Activated CD8-positive, alpha-beta T cell treated with anti-CD3 and anti-CD28 coated beads for 36 hours (primary cell): Measurements from ENCODE around the gene LRRC7. TPM values are rescaled to one million over a fixed set of nuclear protein-coding genes. Genes with fewer than 3 reads are reported as not detected.

Experiments used
- ATAC-seq: fragments of 200-7000 bp; cut with Tn5 transposase; one replicate; pipeline ENCODE4 v1.10.0; 2021; ENCODE audit warnings: mild to moderate bottlenecking, moderate library complexity
- CTCF ChIA-PET: fragments of 350-600 bp; sonication (Branson Sonifier 250); formaldehyde crosslinking; loops from one replicate; lab custom pipeline; 2021; ENCODE audit warnings: antibody characterized with exemption; lab: Charles Lee
- POLR2A ChIA-PET: fragments of 350-600 bp; sonication (Branson Sonifier 250); formaldehyde crosslinking; loops from one replicate; lab custom pipeline; 2021; ENCODE audit warnings: antibody characterized with exemption; lab: Charles Lee
- DNase-seq: peaks from one replicate; pipeline ENCODE4 v3.0.0-alpha.2; 2020
- H3K27ac Mint-ChIP-seq: one replicate; pipeline ENCODE4 v1.8.0; 2021; ENCODE audit warnings: mild to moderate bottlenecking, mixed read lengths
- H3K27me3 Mint-ChIP-seq: one replicate; pipeline ENCODE4 v1.8.0; 2021; ENCODE audit warnings: mixed read lengths
- H3K36me3 Mint-ChIP-seq: one replicate; pipeline ENCODE4 v1.8.0; 2021; ENCODE audit warnings: low read depth, mixed read lengths
- H3K4me1 Mint-ChIP-seq: one replicate; pipeline ENCODE4 v1.8.0; 2021; ENCODE audit warnings: low read depth, mixed read lengths
- H3K4me3 Mint-ChIP-seq: one replicate; pipeline ENCODE4 v1.8.0; 2021; ENCODE audit warnings: mild to moderate bottlenecking, moderate library complexity, mixed read lengths
- H3K9me3 Mint-ChIP-seq: one replicate; pipeline ENCODE4 v1.8.0; 2021; ENCODE audit warnings: mixed read lengths
- intact Hi-C: fragments of 100-400 bp; cut with micrococcal nuclease; formaldehyde crosslinking; loops from one replicate; pipeline ENCODE4 v1.10.0; 2022
- total RNA-seq, 2 experiments: library from RNA; stranded (reverse); gene quantifications; one replicate each; pipeline ENCODE4 v1.2.3, GENCODE V29; 2021
- TF ChIP-seq, protein P1 (sequence below): fragments of 200-600 bp; IDR thresholded peaks from one replicate; pipeline ENCODE4 v1.8.0; 2022; ENCODE audit warnings: antibody characterized with exemption, mild to moderate bottlenecking

The LRRC7 gene
- total RNA-seq, 2 experiments from 2014 or later, result 0.27 to 0.29 TPM

DNA sequence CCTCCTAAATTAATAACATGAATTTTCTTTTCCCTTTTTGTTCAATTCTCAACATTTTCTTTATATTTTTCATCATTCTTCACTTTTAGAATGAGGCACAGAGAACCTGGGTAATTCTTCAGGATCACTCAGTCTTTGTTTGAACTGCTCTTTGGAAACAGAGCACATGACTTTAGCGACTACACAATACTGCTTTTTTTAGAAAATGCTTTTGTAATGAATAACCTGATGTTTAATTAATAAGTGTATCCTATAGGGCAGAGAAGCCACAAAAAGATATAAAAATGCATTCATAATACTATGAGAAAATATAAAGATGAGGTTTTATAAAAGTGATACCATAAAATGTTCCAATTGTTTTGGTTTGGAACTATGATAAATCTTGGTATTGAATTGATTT, 77.8 kb downstream of the LRRC7 start:
- Mint-ChIP-seq H3K4me3 (no peak overlapping the region), H3K27ac (no peak overlapping the region), H3K27me3 (no peaks in the 10 kb centered on the region), H3K36me3 (no peaks in the 10 kb centered on the region), H3K4me1 (no peaks in the 10 kb centered on the region), H3K9me3 (no peaks in the 10 kb centered on the region)
- ChIA-PET CTCF (no interaction called here), POLR2A (no interaction called here)
- intact Hi-C loops, result no loop called here
- no peak for DNase-seq
- TF ChIP-seq, protein P1, sequence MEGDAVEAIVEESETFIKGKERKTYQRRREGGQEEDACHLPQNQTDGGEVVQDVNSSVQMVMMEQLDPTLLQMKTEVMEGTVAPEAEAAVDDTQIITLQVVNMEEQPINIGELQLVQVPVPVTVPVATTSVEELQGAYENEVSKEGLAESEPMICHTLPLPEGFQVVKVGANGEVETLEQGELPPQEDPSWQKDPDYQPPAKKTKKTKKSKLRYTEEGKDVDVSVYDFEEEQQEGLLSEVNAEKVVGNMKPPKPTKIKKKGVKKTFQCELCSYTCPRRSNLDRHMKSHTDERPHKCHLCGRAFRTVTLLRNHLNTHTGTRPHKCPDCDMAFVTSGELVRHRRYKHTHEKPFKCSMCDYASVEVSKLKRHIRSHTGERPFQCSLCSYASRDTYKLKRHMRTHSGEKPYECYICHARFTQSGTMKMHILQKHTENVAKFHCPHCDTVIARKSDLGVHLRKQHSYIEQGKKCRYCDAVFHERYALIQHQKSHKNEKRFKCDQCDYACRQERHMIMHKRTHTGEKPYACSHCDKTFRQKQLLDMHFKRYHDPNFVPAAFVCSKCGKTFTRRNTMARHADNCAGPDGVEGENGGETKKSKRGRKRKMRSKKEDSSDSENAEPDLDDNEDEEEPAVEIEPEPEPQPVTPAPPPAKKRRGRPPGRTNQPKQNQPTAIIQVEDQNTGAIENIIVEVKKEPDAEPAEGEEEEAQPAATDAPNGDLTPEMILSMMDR, result no peak
- ATAC-seq, result no peak

DNA sequence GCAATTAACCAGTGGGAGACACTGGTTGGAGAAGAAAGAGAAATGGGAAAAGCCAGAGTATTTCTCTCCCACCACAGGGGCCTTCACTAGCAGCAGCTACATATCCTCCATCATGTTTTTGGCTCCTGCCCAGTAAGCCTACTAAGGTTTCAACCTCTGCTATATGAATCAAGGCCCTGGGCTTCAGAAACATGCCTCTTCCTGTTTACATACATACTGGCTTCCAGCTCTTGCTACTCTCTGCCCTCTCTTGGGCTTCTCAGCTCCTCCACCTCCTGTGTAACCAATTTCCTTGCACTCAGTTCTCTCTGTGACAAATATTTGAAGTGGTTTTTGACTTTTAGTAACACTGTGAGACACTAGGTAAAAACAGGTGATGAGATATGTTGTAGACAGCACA, 80.8 kb downstream of the LRRC7 start:
- no peak overlapping the region for H3K4me3 Mint-ChIP-seq
- TF ChIP-seq, protein P1, result no peak
- H3K4me1 Mint-ChIP-seq, result no peaks in the 10 kb centered on the region
- DNase-seq (peak; percentile 3), ATAC-seq (peak; percentile 70)
- no peaks in the 10 kb centered on the region for H3K9me3 Mint-ChIP-seq
- intact Hi-C loops, result no loop called here
- CTCF ChIA-PET, result interaction anchor here (0.9 kb wide), 1 partner anchor 10 kb away, joined by 3 read pairs; no protein-coding TSS in a partner anchor
- POLR2A ChIA-PET, result no interaction called here
- H3K36me3 Mint-ChIP-seq, result no peaks in the 10 kb centered on the region
- no peaks in the 10 kb centered on the region for H3K27me3 Mint-ChIP-seq
- H3K27ac Mint-ChIP-seq, result peak overlapping the region; percentile 3

DNA sequence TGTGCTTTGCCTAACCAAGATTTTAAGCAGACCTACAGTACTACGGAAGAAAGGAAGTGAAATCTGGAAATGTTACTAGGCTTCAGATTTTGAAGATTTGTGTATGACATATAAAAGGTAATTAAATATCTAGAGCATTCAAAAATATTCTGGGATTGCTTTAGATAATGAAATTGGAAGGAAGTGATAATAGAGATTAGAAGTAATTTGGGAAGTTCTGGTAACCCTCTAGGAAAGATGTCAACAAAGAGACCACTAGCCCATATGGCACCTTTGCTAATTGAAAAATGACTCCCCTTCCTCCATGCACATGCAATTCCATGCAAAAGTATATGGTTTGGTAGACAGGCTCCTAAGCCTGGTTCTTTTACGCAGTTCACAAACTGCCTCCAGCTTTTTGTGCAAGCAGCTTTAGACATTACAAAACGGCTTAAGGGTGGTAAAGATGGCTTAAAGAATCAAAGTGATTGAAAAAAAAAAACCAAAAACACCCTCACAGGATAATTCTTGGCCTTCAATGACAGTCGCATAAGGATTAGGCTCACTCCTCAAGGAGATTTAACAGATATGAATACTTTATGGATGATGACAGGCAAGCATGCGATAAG, 81.8 kb downstream of the LRRC7 start:
- Mint-ChIP-seq H3K4me1 (no peaks in the 10 kb centered on the region), H3K36me3 (no peaks in the 10 kb centered on the region), H3K4me3 (no peak overlapping the region), H3K27me3 (no peaks in the 10 kb centered on the region), H3K27ac (no peak overlapping the region), H3K9me3 (no peaks in the 10 kb centered on the region)
- POLR2A ChIA-PET, result no interaction called here
- CTCF ChIA-PET, result no interaction called here
- intact Hi-C loops, result no loop called here
- TF ChIP-seq, protein P1, result no peak
- ATAC-seq (no peak), DNase-seq (no peak)

DNA sequence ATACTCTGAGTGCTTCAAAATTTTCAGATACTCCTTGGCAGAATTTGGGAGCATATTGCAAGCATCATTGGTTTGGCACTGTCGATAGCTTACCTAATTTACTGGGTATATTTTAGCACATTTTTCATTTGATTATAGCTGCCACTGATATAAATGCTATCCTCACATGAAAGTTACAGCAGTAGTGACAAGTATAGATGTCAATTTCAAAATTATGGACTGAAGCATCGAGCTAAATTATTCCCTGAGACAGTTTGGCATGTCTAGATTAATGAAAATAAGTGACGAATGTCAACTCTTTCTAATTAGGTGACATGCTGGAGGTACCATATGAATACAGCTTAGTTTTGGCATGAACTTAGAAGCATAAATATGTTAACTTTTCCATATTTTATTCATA, 83.1 kb downstream of the LRRC7 start:
- H3K27ac Mint-ChIP-seq, result no peak overlapping the region
- ChIA-PET CTCF (no interaction called here), POLR2A (no interaction called here)
- no peaks in the 10 kb centered on the region for H3K27me3 Mint-ChIP-seq
- ATAC-seq (no peak), DNase-seq (no peak)
- H3K36me3 Mint-ChIP-seq, result no peaks in the 10 kb centered on the region
- intact Hi-C loops, result no loop called here
- no peaks in the 10 kb centered on the region for H3K4me1 Mint-ChIP-seq
- peaks cover 3% of the 10 kb centered on the region for H3K9me3 Mint-ChIP-seq
- TF ChIP-seq, protein P1, result no peak
- no peak overlapping the region for H3K4me3 Mint-ChIP-seq

DNA sequence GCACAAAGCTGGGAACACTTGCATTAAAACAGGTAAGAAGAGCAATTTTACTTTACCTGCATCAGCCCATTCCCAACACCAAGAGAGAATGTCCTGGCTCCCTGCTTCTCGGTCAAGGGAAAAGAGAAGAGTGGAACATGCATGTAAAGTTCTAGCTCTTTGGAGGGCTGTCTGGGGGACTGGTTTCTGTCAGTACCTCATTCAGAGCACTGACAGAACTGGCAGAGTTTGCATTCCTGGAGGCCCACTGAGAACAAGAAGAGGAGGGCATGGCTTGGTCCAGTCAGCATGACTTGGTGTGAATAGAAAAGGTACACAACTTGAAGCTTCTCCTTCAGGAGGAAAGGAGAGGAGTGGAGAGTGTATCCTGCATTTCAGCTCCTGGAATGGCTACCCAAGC, 83.9 kb downstream of the LRRC7 start:
- DNase-seq, result no peak
- ATAC-seq, result no peak
- Mint-ChIP-seq H3K27me3 (no peaks in the 10 kb centered on the region), H3K9me3 (peaks cover 3% of the 10 kb centered on the region), H3K4me3 (no peak overlapping the region), H3K36me3 (no peaks in the 10 kb centered on the region), H3K27ac (no peak overlapping the region), H3K4me1 (no peaks in the 10 kb centered on the region)
- ChIA-PET POLR2A (no interaction called here), CTCF (no interaction called here)
- TF ChIP-seq, protein P1, result no peak
- intact Hi-C loops, result no loop called here
